Esophagus muscularis mucosa (tissue), 4 donors: Measurements from ENCODE around the gene LIPC. TPM values are rescaled to one million over a fixed set of nuclear protein-coding genes. Genes with fewer than 3 reads are reported as not detected.

Experiments used
- DNase-seq: peaks from one replicate; pipeline ENCODE4 v3.0.0-alpha.2; 2017; ENCODE audit errors: extremely low spot score
- H3K27ac ChIP-seq, 4 donors: fragments of 200-600 bp; sonication (generic); replicated peaks in 1 of 4; 1 replicate in 3 of 4; 2 replicates in 1 of 4; pipeline ENCODE4 v1.5.1; 2016 to 2019; ENCODE audit warnings: mild to moderate bottlenecking in 1 of 4
- H3K27me3 ChIP-seq, 4 donors: fragments of 200-600 bp; sonication (generic); one replicate each; pipeline versions ENCODE4 v1.5.1 to v1.6.0; 2016 to 2019
- H3K36me3 ChIP-seq, 4 donors: fragments of 200-600 bp; sonication (generic); one replicate each; pipeline ENCODE4 v1.5.1; 2016 to 2019
- H3K4me1 ChIP-seq, 4 donors: fragments of 200-600 bp; sonication (generic); one replicate each; pipeline ENCODE4 v1.5.1; 2016 to 2019
- H3K4me3 ChIP-seq, 4 donors: fragments of 200-600 bp; sonication (generic); 1 replicate in 2 of 4; 2 replicates in 2 of 4; pipeline ENCODE4 v1.5.1; 2016 to 2019; ENCODE audit warnings: mild to moderate bottlenecking in 4 of 4, moderate library complexity in 1 of 4
- H3K9me3 ChIP-seq, 4 donors: fragments of 200-600 bp; sonication (generic); 1 replicate in 3 of 4; 2 replicates in 1 of 4; pipeline ENCODE4 v1.5.1; 2016 to 2019
- CTCF ChIP-seq, 3 experiments: fragments of 200-600 bp in 2 of 3; fragments of 450-650 bp in 1 of 3; sonication (generic) in 2 of 3; IDR thresholded peaks; one replicate each; pipeline ENCODE4 v1.5.1; 2017 to 2019; ENCODE audit warnings: antibody characterized with exemption in 3 of 3, mild to moderate bottlenecking in 2 of 3, moderate library complexity in 1 of 3
- EP300 ChIP-seq: sonication (generic); formaldehyde crosslinking; IDR thresholded peaks from one replicate; pipeline ENCODE4 v1.6.1; 2017; ENCODE audit warnings: antibody characterized with exemption
- POLR2A ChIP-seq: fragments of 450-650 bp; IDR thresholded peaks from one replicate; pipeline ENCODE4 v1.6.1; 2017; ENCODE audit warnings: antibody characterized with exemption, moderate library complexity, mild to moderate bottlenecking, low read depth
- POLR2AphosphoS5 ChIP-seq, 2 donors: sonication (generic); formaldehyde crosslinking; IDR thresholded peaks; one replicate each; pipeline ENCODE4 v1.6.1; 2017; ENCODE audit warnings: antibody characterized with exemption in 2 of 2
- WGBS: methylation state at CpG from one replicate; pipeline ENCODE4 v1.1.5; 2018; 5-methylcytosine and 5-hydroxymethylcytosine counted together
- intact Hi-C: fragments of 100-400 bp; cut with DNase I; formaldehyde crosslinking; loops from one replicate; pipeline ENCODE4 v1.15.1; 2023
- total RNA-seq, 4 donors: library from RNA; depleted of rRNA; stranded (reverse); fragments of >200 nt; gene quantifications; one replicate each; pipeline versions ENCODE4 v1.1.0 to v1.2.1, GENCODE V29; 2016

LIPC gene
- total RNA-seq, 4 donors from 2014 or later: 0.06 to 0.63 (median 0.37) TPM

- DNase-seq: no peak
- WGBS: 60% methylated on average over 12 of the region's 12 CpGs
- H3K27ac ChIP-seq: peak overlapping the region in 2 of 4 donors; percentile 9 to 48
- no peak overlapping the region for H3K4me3 ChIP-seq
- TF ChIP-seq CTCF (IDR thresholded peaks at IDR 0.05): no peak
- no peak for TF ChIP-seq POLR2AphosphoS5 (IDR thresholded peaks at IDR 0.05)
- TF ChIP-seq EP300: no peak
- no peak for TF ChIP-seq POLR2A
- H3K27me3 ChIP-seq: no peaks in the 10 kb centered on the region
- intact Hi-C loops: no loop called here
- H3K36me3 ChIP-seq: no peaks in the 10 kb centered on the region
- H3K9me3 ChIP-seq: no peaks in the 10 kb centered on the region
- peaks cover 16 to 21% (median 18%) of the 10 kb centered on the region in 4 donors for H3K4me1 ChIP-seq
Observed at GRCh38 chr15:58528188-58528870, 96.5 kb downstream of the LIPC start.

- no peaks in the 10 kb centered on the region for H3K9me3 ChIP-seq
- intact Hi-C loops: no loop called here
- no peaks in the 10 kb centered on the region for H3K27me3 ChIP-seq
- H3K27ac ChIP-seq: no peak overlapping the region
- no peak overlapping the region for H3K4me3 ChIP-seq
- TF ChIP-seq POLR2AphosphoS5 (IDR thresholded peaks at IDR 0.05) (no peak), EP300 (no peak), CTCF (IDR thresholded peaks at IDR 0.05) (no peak), POLR2A (no peak)
- H3K4me1 ChIP-seq: peaks cover 10 to 21% (median 18%) of the 10 kb centered on the region in 4 donors
- DNase-seq: no peak
- 60% methylated on average over 2 of the region's 2 CpGs for WGBS
- H3K36me3 ChIP-seq: no peaks in the 10 kb centered on the region
Observed at GRCh38 chr15:58529041-58529440, 97.2 kb downstream of the LIPC start.

- whole genome bisulfite sequencing: 98% methylated on average over 6 of the region's 7 CpGs
- H3K4me1 ChIP-seq: peaks cover 6 to 21% (median 18%) of the 10 kb centered on the region in 4 donors
- H3K27me3 ChIP-seq: no peaks in the 10 kb centered on the region
- TF ChIP-seq EP300 (no peak), POLR2A (no peak), POLR2AphosphoS5 (IDR thresholded peaks at IDR 0.05) (no peak), CTCF (IDR thresholded peaks at IDR 0.05) (no peak)
- DNase-seq: no peak
- no peaks in the 10 kb centered on the region for H3K9me3 ChIP-seq
- no peak overlapping the region for H3K27ac ChIP-seq
- no peaks in the 10 kb centered on the region for H3K36me3 ChIP-seq
- no peak overlapping the region for H3K4me3 ChIP-seq
- intact Hi-C loops: no loop called here
Observed at GRCh38 chr15:58530056-58530590, 98.3 kb downstream of the LIPC start.

- no peaks in the 10 kb centered on the region for H3K36me3 ChIP-seq
- H3K27me3 ChIP-seq: no peaks in the 10 kb centered on the region
- WGBS: 93% methylated on average over 3 of the region's 3 CpGs
- no peak overlapping the region for H3K27ac ChIP-seq
- DNase-seq: no peak
- H3K4me1 ChIP-seq: peaks cover 6 to 21% (median 18%) of the 10 kb centered on the region in 4 donors
- H3K9me3 ChIP-seq: no peaks in the 10 kb centered on the region
- no peak for TF ChIP-seq POLR2A
- TF ChIP-seq EP300: no peak
- no peak for TF ChIP-seq CTCF (IDR thresholded peaks at IDR 0.05)
- TF ChIP-seq POLR2AphosphoS5 (IDR thresholded peaks at IDR 0.05): no peak
- intact Hi-C loops: no loop called here
- H3K4me3 ChIP-seq: no peak overlapping the region
Observed at GRCh38 chr15:58532126-58532525, 100.3 kb downstream of the LIPC start.

- 100% methylated on average over 1 of the region's 1 CpG for WGBS
- H3K4me3 ChIP-seq: no peak overlapping the region
- intact Hi-C loops: no loop called here
- no peak overlapping the region for H3K27ac ChIP-seq
- no peak for DNase-seq
- H3K27me3 ChIP-seq: no peaks in the 10 kb centered on the region
- TF ChIP-seq POLR2AphosphoS5 (IDR thresholded peaks at IDR 0.05) (no peak), CTCF (IDR thresholded peaks at IDR 0.05) (no peak), POLR2A (no peak), EP300 (no peak)
- H3K36me3 ChIP-seq: no peaks in the 10 kb centered on the region
- H3K4me1 ChIP-seq: no peaks in the 10 kb centered on the region
- H3K9me3 ChIP-seq: peaks cover 0 to 3% (median 0%) of the 10 kb centered on the region in 4 donors
Observed at GRCh38 chr15:58534556-58534955, 102.8 kb downstream of the LIPC start.
